NCI-H2196 treated with DMSO at 0.1 percent for 48 hours (cell line): Measurements from ENCODE around the gene GPR180.

Experiments used
- DNase-seq: peaks from one replicate; lab custom pipeline; 2025; ENCODE audit not compliant: unreplicated experiment; lab: John Stamatoyannopoulos, UW

The GPR180 gene

DNA sequence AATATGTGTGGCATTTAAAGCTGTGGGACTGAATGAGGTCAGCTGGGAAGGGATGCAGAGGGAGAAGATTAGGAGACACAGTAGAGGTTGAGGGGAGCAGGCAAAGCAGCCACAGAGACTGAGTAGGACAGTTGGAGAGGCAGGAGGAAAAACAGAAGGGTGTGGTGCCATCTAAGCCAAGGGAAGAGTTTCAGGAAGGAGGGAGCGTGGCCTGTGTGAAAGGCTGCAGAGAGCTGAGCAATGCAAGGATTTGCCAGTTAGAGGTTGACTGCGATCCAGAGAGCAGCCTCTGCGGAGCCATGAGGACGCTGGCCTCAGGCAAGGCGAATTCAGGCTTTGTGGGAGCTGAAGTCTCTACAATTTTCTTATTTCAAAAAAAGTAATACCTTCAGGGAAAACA is 81.8 kb downstream of the GPR180 start:
- DNase-seq: no peak
